EL (cell line): ENCODE data around the gene FBXW9.
"Not testable (repeated sequence)": the region's sequence is repeated elsewhere in the genome, so short reads cannot be mapped to it uniquely, and the experiment has no call there.

Source experiments
- DNase-seq: peaks from one replicate; pipeline ENCODE4 v3.0.0-alpha.2; 2016

The FBXW9 gene

DNA sequence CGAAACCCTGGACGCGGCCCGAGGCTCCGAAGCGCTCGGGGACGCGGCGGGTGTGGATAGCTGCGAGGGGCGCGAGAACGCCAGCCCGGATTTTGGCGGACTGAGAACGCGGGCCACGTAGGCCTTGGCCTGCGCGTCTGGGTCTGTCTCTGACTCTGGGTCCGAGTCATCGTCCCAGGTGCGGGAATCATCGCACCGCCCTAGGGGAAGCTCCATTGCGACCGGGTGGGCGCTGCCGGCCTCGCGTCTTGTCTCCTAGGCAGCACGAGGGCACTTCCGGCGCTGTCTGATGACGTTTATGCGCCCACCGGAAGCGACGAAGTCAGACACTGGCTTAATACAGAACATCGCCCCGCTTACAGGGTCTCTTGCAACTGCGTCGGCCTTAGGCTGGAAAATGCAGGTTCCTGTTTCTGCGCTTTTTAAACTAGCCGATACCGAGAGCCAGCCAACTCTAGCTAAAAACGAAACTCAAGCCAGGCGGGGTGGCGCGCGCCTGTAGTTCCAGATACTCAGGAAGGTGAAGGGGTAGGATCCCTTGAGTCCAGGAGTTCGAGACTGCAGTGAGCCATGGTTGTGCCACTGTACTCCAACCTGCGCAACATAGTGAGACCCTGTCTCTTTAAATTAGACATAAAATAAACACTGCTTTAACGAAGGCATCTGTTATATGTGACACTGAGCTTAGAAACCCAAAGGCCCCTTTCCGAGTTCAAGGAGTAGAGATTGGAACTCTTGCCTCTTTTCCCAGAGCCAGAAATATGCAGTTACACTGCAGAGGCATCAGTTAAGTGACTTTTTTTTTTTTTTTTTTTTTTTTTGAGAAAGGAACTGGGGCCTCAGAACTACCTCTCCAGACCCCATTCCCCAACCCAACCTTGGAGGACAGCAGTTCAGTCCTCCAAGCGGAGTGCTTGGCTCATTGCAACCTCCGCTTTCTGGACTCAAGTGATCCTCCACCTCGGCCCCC is at the start of gene FBXW9:
Gene FBXW9 (minus strand): TSS at position 266 of the 970 bp plus-strand sequence. CDS start 50 bp downstream, at position 216.
- peak; percentile 94 for DNase-seq

DNA sequence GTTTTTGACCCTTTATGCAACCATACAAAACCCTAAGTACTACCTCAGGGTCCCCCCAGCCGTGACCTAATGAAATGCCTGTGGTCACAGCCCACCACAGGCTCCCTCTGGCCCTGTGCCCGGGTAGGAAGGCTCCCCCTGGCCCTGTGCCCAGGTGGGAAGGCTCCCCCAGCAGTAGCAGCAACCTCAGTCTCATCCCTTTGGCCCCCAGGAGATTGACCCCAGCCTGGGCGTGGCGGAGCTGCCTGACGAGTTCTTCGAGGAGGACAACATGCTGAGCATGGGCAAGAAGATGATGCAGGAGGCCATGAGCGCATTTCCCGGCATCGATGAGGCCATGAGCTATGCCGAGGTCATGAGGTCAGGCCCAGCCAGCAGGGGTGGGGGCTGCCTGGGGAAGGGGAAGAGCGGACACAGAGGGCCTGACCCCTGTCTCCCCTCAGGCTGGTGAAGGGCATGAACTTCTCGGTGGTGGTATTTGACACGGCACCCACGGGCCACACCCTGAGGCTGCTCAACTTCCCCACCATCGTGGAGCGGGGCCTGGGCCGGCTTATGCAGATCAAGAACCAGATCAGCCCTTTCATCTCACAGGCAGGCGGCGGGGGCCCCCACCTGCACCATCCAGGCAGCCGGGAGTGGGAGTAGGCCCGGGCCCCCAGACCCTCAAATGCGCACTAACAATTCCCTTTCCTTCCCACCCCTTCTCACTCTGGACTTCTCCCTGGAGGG is 48.9 kb upstream of the FBXW9 start:
- peak; percentile 44 for DNase-seq

DNA sequence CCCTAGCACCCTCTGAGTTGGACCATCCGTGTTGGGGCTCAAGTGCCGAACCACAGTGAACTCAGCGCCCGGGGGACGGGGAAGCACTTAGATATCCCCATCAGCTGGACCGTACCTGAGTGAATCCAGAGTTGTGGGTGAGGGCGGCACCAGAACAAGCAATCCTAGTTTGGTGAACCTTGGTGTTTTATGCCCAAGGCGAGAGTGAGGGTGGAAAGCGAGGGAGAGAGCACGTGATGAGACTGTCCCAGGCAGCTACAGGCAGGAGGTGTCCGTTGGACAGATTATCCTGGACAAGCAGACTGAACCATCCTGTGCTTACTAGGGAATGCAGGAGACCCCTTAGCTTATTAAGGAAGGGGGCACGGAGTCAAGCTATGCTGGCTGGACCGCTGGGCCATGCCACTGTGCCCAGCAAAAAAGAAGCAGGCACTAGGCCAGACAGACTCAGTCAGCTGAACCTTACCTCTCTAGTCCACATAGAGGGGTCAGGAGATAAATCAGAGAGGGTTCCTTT is 41.5 kb upstream of the FBXW9 start:
- DNase-seq, result no peak

DNA sequence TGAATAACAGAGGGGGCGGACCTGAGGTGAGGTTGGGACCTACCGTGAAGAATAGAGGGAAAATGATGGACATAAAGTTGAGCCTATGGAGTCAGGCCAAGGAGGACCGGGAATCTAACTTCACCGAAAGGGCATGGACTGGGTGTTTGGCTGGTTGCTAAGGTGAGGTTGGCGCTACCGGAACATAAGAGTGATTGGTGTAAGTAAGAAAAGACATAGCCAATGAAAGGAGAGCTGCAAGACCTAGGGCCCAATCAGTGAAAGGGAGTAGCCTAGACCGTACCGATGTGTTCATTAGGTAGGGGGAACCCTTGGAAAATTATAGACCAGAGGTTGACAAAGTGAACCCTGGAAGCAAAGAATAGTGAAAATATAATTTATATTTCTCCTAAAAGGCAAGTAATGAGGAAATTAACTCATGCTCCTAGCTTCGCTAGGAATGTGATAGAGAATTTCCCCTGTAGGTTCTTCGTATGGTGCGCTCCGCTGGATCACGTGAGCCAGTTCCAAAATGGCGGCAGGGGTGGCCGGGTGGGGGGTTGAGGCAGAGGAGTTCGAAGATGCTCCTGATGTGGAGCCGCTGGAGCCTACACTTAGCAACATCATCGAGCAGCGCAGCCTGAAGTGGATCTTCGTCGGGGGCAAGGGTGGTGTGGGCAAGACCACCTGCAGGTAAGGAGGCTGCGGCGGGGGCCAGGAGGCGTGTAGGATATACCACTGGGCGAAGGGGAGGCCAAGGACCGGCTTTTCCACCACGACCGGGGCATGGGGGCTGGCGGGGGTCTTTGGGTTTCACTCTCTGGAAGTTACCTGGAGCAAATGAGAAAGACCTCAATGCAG is 40.8 kb upstream of the FBXW9 start, which contains the start of gene GET3:
Gene GET3 (plus strand): TSS at position 503 of the 840 bp plus-strand sequence. CDS start 9 bp downstream, at position 512.
- DNase-seq, result peak; percentile 100

DNA sequence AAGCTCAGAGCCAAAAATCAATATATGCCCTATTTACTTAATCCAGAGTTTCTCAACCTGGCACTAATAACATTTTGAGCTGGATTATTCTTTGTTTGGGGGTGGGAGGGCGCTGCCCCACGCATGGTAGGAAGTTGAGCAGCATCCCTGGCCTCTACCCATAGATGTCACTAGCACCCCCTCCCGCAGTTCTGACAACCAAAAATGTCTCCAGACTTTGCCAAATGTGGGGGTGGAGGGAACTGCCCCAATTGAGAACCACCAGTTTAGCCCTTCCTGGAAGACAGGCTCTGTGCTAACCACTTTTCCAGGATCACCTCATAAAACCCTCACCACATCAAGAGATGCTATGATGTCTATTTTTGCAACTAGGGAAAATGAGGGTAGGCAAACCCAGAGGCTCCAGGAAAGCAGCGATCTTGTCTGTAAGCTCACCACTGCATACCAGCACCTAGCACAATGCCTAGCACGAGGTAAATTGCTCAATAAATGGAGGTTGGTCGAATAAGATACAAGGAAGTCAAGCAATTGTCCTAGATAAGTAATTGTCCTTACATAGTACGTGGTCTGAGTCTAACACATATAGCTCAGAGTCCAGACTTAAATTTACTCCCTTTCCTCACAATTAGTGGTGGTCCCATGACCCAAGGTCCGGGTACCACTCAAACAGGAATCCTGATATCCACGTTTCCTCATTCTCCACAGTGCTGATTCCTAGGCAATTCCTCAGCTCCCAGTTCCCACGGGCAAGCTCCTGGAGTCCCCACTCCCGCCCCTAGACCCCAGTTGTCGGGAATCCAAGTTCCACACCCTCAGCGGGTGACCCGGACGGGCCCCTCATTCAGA is 37.2 kb upstream of the FBXW9 start:
- DNase-seq, result peak; percentile 65

DNA sequence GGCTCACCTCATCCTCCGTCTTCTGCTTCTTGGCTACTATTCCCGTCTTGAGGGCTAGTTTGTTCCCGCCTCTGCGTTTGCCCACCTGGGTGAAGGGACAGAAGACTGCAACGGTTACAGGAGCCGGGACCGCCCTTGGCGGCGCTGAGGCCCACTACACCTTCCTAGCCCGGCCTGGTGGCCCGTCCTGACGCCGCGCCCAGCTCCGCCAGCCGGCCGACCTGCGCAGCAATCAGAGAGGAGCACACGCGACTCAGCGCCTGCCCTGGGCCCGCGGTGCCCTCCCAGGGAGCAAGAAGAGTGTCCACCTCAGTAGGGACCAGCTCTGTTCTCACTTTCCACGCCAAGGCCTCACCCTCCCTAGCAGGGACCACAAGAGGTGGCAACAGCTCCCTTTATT is 34.9 kb upstream of the FBXW9 start:
- DNase-seq, result no peak

DNA sequence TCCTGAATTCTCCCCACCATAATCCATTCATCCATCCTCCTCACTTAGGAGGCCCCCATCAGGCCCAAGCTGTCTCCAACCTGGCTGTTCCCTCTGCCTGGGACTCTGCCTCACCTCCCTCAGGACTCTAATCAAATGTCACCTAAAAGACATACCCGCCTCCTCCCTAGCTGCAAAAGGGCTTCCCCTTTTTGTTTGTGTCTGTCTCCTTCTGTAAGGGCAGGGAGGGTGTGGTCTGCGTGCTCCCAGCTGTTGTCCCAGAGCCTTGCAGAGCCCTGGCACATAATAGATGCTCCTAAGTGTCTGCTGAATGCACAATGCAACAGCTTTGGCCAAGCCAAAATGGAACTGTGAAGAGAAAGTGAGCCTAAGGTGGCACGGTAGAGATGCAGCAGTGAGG is 33.6 kb upstream of the FBXW9 start:
- DNase-seq, result no peak

DNA sequence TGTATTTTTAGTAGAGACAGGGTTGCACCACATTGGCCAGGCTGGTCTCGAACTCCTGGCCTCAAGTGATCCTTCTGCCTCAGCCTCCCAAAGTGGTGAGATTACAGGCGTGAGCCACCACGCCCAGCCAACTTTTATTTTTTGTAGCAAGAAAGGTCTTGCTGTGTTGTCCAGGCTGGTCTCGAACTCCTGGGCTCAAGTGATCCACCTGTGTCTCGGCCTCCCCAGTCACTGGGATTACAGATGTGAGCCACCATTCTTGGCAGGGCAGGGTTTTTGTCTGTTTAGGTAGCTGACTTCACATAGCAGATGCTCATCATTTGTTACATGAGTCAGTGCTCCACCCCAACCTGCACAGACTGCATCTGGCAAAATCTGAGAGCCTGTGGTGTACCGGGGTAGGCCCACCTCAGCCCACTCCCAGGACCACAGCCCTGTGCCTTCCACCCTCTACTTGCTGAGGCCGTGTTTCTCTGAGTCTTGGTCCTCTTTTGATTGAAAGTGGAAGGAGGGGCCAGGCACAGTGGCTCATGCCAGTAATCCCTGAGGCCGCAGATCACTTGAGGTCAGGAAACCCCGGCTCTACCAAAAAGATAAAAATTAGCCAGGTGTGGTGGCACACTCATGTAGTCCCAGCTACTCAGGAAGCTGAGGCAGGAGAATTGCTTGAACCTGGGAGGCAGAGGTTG is 31.5 kb upstream of the FBXW9 start:
- DNase-seq, result no peak

DNA sequence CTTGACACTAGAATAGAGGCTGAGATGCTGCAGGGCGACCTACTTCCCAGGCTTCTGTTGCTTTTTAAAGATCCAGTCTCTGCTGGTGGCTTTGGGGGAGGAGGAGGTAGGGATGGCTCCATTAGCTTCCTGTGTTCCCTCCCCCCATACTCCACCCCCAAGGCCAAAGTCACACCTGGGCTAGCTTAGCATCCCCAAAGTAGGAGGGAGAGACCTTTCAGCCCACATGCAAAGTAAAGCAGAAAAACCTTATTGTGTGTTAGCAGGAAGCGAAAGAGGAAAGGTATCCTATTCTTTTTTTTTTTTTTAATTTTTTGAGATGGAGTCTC is 30.5 kb upstream of the FBXW9 start:
- DNase-seq, result no peak

DNA sequence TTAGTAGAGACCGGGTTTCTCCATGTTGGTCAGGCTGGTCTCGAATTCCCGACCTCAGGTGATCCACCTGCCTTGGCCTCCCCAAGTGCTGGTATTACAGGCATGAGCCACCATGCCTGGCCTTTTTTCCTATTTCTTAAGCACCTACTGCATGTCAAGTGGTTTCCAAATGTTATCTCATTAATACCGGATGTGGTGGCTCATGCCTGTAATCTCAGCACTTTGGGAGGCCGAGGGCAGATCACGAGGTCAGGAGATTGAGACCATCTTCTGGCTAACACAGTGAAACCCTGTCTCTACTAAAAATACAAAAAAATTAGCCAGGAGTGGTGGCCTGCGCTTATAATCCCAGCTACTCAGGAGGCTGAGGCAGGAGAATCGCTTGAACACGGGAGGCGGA is 29.2 kb upstream of the FBXW9 start:
- DNase-seq, result not testable (repeated sequence)

DNA sequence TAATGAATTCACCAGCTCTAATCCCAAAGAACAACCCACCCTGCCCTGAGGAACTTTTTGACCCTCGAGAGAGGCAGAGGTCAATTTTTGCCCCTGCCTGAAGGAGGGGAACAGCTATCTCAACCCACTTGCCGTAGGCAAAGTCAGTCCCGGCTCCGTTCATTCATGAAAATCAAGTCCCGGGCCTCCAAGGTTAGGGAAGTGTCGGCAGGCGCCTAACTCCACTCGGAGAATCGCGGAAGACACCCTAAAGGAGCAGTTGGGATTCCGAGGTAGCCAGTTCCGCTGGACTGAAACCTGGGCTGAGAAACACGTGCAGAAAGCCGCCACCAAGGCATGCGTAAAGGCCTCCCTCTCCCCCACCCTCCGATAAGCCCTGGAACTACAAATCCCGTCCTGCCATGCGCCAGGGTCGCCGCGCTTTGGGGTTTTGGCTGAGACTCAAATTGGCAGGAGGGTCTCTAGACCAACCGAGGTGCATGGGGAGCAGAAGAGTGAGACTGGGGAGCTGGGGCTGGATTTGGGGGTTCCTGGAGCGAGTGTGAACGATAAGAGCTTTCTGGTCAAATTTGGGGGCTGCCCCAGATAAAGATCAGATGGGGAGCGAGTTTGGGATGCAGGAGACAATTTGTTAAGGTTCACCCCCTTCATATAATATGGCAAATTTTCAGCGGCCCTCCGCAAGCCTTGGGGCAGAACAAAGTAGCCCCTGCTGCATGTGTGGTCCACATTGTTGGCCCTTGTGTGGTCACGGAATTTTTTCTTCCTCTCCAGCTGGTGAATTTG is 27.4 kb upstream of the FBXW9 start, which contains the start of gene TNPO2:
Gene TNPO2 (minus strand): TSS at position 292 of the 786 bp plus-strand sequence. CDS start 2,955 bp downstream, outside the sequence.
- DNase-seq, result peak; percentile 74

DNA sequence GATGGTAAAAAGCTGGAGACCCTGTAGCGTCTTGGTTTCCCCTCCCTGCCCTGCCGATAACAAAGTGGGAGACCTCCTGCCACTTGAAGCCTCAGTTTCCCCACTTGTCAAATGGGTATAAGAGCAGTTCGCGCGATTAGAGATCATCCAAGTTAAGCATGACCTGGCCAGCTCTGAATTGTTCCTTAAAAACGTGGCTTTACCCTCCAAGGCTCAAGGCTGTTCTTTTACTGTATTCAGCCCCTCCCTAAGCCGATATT is 26.9 kb upstream of the FBXW9 start:
- DNase-seq, result peak; percentile 13

DNA sequence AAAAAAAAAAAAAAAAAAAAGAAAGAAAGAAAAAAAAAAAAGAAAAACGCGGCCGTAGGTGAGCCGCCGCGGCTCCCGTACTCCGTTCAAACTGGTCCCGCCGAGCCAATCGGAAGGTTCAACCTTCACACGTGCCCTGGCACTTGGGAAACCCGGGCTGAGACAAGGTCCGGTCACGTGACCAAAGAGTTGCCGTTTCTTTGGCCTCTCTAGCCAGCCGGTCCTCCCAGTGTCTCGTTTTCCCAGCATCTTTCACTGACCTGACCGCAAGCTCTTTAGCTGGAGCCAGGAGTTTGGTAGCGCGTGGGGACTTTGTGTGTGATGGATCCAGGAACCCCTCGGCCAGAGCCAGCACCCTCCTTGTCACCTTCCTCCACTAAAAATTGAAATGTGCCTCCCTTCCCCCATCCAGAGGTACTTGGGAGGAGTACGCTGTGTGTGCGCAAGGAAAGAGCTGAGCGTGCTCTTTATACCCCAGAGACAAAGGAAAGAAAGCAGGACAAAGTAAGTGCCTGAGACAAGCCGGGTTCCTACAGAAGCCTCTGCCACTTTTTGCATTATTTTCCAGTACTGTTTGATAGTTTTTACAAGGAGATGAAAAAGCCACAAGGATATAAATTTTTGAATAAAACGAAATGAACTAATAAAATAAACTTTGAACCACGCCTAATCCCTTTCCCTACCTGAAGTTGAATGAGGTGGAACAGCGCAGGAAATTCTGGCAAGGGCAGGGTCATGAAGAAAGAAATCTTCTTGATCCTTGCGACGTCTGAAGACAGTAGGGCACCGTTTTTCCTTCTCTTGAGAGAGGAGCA is 26.3 kb upstream of the FBXW9 start:
- DNase-seq, result peak; percentile 99

DNA sequence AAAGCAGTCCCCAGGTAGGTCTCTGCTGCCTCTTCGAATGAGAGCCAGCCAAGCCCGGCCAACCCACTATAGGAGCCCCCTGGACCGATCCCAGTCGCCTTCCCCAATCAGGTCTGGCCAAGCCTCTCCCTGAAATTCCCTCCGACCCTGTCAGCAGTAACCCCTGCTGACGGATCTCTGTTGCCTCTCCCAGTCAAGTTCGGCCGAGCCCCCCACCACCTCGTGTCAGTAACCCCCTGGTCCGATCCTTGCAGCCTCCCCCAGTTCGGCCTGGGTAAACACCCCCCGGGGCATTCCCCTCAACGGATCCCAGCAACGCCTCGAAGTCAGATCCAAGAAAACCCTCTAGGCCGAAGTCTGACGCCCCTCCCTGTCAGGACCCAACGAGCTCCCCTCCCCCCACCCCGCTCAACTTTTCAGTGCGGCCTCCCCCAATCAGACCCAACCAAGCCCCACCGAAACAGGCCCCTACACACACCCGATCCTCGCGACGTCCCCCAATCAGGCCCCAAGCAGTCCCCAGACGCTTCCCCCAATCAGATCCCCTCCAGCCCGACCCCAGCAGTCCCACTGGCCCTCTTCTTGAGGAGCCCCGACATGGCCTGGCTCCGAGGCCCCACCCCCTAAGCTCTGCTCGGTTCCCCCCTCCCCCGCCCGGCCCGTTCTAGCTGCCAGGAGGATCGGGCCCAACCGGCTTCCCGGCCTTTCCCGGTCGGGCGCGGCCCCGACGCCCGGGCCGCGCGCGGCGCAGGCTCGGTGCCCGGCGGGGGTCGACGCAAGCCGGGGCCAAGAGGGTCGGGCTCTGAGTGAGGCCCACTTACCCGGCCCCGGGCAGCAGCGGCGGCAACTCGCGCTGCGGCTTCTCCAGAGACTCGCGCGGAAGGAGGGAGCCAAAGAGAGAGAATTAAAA is 25.5 kb upstream of the FBXW9 start:
- peak; percentile 82 for DNase-seq

DNA sequence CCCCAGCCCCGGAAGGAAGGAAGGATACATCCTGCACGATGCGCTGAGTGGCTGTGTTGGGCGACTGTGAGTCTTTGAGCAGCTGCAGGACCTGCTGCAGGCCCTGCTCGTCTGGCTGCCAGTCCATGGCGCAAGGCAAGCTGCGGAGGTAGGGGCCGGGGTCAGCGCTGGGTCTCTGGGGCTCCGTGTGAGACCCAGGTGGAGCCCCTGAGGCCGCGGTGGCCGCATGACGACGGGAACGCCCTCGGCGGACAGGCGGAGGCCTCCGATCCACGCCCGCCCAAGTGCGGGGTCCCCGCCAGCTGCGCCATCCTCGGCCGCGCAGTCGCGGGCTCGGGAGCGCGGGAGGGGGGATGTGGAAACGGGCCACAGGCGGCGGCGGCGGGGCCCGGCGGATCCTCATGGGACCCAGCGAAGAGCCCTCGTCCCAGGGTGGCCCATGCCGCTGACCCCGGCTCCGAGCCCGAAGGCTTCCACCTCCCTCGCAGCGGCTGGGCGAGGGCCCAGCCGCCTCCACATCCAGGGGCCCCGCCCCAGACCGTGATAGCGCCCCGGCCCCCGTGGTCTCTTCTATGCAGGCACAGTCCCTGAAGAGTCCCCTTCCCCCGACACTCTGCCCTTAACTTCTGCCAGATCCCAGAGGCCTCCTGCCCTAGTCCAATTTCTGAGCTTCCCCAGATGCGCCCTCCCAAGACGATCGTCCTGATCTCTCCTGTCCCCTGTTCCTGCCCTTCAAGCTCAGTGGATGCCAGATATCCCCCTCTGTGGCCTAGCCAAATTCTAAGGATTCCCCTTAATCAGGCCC is 24.6 kb upstream of the FBXW9 start:
- DNase-seq, result peak; percentile 33

DNA sequence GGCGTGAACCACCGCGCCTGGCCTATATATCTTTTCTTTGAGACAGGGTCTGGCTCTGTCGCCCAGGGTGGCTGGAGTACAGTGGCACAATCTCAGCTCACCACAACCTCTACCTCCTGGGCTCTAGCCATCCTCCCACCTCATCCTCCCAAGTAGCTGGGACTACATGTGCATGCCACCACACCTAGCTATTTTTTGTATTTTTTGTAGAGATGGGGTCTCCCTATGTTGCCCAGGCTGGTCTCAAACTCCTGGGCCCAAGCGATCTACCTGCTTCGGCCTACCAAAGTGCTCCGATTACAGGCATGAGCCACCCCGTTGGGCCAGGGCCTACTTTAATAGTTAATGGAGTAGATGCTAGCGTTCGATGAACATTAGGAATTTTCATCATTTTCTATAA is 23.9 kb upstream of the FBXW9 start:
- DNase-seq, result no peak

DNA sequence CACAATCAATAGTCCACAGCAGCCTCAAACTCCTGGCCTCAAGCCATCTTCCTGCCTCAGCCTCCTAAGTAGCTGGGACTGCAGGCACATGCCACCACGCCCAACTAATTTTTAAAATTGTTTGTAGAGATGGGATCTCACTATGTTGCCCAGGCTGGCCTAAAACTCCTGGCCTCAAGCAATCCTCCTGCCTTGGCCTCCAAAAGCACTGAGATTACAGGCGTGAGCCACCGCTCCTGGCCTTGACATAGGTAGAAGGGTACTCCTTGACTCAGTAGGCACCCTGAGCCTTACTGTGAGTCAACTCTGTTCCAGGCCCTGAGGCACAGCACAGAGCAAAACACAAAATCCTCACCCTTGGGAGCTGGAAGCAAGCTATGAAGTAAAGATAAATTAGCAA is 19.5 kb upstream of the FBXW9 start:
- no peak for DNase-seq

DNA sequence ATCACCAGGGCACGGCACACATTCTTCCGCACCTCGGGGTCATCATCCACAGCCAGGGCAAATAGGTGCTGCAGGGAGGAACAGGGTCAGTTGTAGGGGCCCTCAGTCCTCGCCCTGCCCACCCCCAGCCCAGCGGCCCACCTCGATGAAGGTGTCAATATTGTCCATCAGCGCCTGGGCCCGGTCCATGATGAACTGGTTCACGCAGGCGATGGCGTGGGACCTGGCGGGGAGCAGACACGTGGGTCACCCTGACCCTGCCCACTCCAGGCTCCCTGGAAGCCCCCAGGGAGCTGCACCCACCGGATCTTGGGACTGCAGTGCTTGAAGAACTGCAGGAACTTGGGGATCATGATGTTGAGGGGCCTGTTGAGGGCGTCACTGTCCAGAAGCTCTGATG is 18.7 kb upstream of the FBXW9 start:
- DNase-seq, result no peak
